ENCODE measurements around the gene ZBTB18.

- no peak for TF ChIP-seq TAF1 (IDR thresholded peaks at IDR 0.05; ENCODE audit: borderline replicate concordance, low read depth, low read length)
- no peak for TF ChIP-seq FOXM1 (IDR thresholded peaks at IDR 0.05; ENCODE audit: low read depth)
- TF ChIP-seq USF2 (IDR thresholded peaks at IDR 0.05; ENCODE audit: borderline replicate concordance, low read depth, low read length) = no peak
- TF ChIP-seq CTCF (IDR thresholded peaks at IDR 0.05) = no peak
- no peak for TF ChIP-seq POLR2AphosphoS5 (IDR thresholded peaks at IDR 0.05; ENCODE audit: low read depth, low read length)
- TF ChIP-seq MEF2A (IDR thresholded peaks at IDR 0.05; ENCODE audit: borderline replicate concordance, low read depth) = no peak
These were observed 14.1 kb downstream of the ZBTB18 start for GRCh38 chr1:244065063-244065793.

All from SK-N-SH (cell line).